Bronchial epithelial cell (primary cell): ENCODE data around the gene EYS. TPM values are rescaled to one million over a fixed set of nuclear protein-coding genes. Genes with fewer than 3 reads are reported as not detected.

Experiments
- DNase-seq: peaks from one replicate; pipeline ENCODE4 v3.0.0-alpha.2; 2010; ENCODE audit warnings: low read depth
- FAIRE-seq: peaks from 2 replicates; lab custom pipeline; 2011; peaks lifted over from hg19 to GRCh38; lab: Jason Lieb, UNC
- H3K27me3 ChIP-seq: 2 replicates; pipeline ENCODE4 v1.5.1; 2011; ENCODE audit warnings: low read length; ENCODE audit not compliant: control insufficient read depth, insufficient read depth
- H3K36me3 ChIP-seq: 2 replicates; pipeline ENCODE4 v1.5.1; 2011; ENCODE audit warnings: low read length; ENCODE audit not compliant: control insufficient read depth, insufficient read depth
- H3K4me3 ChIP-seq: 2 replicates; pipeline ENCODE4 v1.5.1; 2011; ENCODE audit warnings: mild to moderate bottlenecking, low read depth, low read length, control low read depth
- CTCF ChIP-seq: IDR thresholded peaks from 2 replicates; pipeline ENCODE4 v1.5.1; 2011; ENCODE audit warnings: mild to moderate bottlenecking, moderate library complexity, low read length, control low read depth, inconsistent platforms; ENCODE audit not compliant: insufficient read depth, severe bottlenecking
- total RNA-seq: library from RNA; depleted of rRNA; stranded (reverse); fragments of >200 nt; gene quantifications from 2 replicates; pipeline ENCODE4 v1.2.1, GENCODE V29; 2014

Gene EYS
- total RNA-seq, 1 donor from 2014 or later: 0.53 TPM

- FAIRE-seq (no peak), DNase-seq (no peak)
- H3K4me3 ChIP-seq: no peak overlapping the region
- H3K36me3 ChIP-seq: no peaks in the 10 kb centered on the region
- no peak for TF ChIP-seq CTCF
- H3K27me3 ChIP-seq: no peaks in the 10 kb centered on the region
Observed at GRCh38 chr6:65116326-65116725, 590.7 kb downstream of the EYS start.

DNA sequence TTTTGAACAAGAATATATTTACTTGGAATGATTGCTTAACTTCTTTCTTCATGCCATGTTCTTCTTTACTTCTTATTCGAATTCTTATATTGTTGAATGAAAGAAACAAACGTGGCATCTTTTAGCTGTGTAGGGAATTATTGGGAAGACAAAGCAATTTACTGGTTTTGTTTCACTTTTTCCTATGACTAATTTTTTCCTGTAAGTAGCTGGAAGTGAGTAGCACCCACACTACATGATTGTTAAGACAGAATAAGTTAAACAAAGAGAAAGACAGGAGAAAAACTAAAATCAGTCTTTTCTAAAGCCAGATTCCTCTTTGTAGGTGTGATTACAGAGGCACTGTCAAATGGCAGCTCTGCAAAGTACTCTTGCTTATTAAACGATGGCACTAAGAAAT, 593.4 kb downstream of the EYS start:
- FAIRE-seq: no peak
- H3K36me3 ChIP-seq: no peaks in the 10 kb centered on the region
- DNase-seq: no peak
- no peak overlapping the region for H3K4me3 ChIP-seq
- no peak for TF ChIP-seq CTCF
- no peaks in the 10 kb centered on the region for H3K27me3 ChIP-seq

DNA sequence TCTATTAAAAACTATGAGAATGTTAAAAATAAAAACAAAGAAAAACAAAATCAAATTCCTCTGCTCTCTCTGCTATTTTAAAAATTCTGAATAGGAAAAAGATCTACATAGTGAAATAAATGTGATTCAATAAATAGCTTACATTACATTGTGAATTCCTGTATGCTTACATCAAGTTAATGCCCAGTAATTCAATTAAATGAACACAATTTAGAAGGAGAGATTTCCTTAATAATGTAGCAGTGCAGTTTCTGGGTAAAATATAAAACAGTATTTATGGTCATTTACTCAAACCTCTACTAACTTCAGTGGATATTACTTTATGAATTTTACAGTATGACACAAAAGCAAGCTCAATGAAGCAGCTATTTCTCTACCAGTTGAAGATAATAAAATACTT, 594.6 kb downstream of the EYS start:
- FAIRE-seq: no peak
- H3K27me3 ChIP-seq: no peaks in the 10 kb centered on the region
- DNase-seq: no peak
- no peaks in the 10 kb centered on the region for H3K36me3 ChIP-seq
- H3K4me3 ChIP-seq: no peak overlapping the region
- no peak for TF ChIP-seq CTCF

DNA sequence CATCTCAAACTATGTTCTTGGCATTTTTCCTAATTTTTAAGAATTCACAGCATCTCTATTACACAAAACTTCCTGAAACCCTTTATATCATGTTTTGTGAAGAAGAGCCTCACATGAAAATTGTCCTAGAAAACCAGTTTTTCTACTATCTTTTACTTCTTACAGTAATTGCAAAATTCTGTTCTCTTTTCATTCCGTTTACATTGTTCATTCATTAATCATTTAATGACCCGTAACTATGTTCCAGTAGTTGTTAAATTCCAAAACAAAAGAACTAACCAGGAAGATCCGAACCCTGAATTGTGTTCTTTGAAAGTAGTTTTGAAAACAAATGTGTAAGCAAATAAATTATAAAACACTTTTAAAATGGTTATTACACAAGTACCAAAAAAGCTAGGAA, 597.0 kb downstream of the EYS start:
- no peak for FAIRE-seq
- H3K36me3 ChIP-seq: no peaks in the 10 kb centered on the region
- H3K27me3 ChIP-seq: no peaks in the 10 kb centered on the region
- no peak for TF ChIP-seq CTCF
- no peak for DNase-seq
- H3K4me3 ChIP-seq: no peak overlapping the region

DNA sequence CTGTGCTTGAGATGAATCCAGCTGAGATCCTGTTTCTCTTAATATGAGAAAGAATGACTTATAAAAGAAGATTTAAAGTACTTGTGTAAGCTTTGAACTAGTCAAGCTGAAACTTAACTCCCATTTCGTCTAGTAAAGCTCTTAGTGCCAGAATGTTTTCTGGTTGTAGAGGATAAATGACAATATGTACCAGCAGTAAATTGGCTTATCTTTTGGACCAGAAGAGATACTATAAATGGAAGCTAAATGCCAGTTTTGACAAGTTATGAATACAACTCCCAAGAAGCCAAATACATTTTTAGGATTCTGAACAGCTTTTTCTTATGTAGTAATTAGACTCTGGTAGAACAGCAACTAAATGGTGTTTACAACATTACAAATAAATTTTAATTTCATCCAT, 608.7 kb downstream of the EYS start:
- TF ChIP-seq CTCF: no peak
- DNase-seq (no peak), FAIRE-seq (no peak)
- Histone ChIP-seq H3K27me3 (no peaks in the 10 kb centered on the region), H3K4me3 (no peak overlapping the region), H3K36me3 (no peaks in the 10 kb centered on the region)

DNA sequence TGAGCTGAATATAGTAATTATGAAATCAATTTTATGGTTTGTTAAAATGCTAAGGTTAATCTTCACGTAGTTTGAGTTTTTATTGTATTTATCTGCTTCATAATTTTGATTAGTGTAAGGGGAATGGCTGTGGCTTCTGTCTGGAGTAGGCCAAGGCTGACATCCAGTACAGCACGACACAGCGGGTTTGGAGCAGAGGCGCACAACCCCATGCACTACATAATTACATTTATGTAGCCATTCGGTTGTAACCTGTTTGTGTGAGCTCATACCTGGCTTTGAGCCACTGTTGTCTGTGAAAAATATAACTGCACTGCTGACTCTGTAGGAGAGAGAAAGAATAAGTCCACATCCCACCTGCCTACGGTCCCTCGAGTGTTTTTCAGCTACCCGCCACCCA, 615.5 kb downstream of the EYS start:
- H3K27me3 ChIP-seq: no peaks in the 10 kb centered on the region
- no peak for FAIRE-seq

More for the DNA sequence above, 615.5 kb downstream of the EYS start:
- Histone ChIP-seq H3K4me3 (no peak overlapping the region), H3K36me3 (no peaks in the 10 kb centered on the region)
- DNase-seq: no peak
- TF ChIP-seq CTCF: no peak
